Limb (tissue), 2 donors: ENCODE measurements around the gene ABHD16A.

Experiments used
- DNase-seq, 2 donors: peaks; one replicate each; pipeline ENCODE4 v3.0.0-alpha.2; 2016; ENCODE audit errors: extremely low spot score in 2 of 2

ABHD16A gene

DNA sequence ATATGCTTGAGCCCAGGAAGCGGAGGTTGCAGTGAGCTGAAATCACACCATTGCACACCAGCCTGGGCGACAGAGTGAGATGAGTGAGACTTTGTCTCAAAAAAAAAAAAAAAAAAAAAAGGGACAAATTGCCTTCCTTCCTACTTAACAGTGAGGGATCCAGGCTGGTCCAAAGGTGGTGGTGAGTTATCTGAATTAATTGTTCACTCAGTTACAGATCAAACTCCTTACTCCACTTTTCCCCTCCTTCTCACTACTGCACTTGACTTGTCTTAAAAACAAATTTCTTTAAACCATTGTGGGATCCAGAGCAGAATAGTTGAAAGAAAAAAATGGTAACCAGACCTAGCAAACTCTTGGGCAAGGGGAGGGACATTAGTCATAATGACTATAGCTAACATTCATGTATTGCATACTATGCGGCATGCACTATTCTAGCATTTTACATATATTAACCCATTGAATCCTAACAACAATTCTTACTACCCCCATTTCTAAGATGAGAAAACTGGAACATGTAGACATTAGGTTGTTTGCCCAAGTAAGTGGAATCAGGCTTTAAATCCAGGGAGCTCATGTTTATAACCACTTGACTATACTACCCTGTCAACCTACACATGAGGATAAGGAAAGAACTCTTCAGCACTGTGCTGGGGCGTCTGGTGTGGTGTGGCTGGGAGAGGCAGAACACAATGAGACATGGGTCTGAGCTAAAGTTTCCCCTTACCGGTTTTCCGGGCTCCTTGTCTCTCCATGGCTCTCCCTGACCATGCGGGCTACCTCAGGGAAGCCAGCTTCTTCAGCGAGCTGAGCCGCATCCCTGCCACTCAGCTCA lies 39.8 kb downstream of the ABHD16A start:
- no peak for DNase-seq

DNA sequence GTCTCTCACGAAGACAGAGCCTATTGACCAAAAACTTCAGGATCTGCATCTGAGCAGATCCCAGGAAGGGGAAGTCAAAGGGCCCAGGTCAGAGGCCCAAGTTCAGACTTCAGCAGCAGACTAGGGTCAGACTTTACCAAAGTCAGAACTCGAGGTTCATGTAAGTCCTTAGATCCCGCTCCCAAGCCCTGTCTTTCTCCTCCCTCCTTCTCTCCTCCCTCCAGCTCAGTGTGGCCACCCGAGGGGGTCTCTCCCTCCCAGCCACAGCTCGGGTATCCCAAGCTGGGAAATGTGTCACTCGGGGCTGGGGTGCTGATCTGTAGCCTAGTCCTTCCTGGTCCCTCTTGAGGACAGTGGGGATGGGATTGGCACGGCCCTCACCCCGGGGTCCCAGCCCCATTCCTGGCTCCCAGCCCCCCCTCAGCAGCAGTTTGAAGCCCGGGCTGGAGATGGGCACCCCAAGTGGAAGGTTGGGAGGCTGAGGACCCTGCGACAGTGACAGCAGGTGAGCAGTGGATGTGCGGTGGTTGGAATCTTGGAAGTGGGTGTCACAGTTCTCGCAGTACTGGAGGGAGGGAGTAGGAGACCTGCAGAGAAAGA lies 40.9 kb downstream of the ABHD16A start:
- DNase-seq = no peak

DNA sequence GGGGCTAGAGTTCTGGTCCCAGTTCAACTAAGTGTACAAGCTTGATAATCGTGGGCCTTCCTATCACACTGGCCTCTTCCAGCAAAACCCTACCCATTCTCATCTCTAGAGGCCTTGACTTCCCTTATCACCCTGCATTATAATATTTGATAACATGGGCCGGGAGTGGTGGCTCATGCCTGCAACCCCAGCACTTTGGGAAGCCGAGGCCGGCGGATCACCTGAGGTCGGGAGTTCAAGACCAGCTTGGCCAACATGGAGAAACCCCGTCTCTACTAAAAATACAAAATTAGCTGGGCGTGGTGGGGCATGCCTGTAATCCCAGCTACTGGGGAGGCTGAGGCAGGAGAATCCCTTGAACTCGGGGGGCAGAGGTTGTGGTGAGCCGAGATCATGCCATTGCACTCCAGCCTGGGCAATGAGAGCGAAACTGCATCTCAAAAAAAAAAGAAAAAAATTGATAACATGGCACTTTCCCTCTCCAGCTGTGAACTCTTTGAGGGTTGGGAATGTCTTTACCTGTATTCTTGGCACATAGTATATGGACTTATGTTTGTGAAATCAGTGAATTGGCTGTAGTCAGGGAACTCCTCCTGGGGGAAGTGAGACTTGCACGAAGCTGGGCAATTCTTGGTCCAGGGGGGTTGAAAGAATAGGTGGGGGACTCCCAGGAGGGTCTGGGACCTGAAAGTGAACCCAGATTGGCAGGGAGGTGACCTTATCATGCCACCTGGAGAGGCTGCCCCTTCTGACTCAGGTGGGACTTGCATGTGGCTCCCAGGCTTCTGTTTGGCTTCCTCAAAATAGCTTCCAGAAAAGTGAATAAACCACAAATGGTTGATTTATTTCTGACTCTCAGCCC lies 41.6 kb downstream of the ABHD16A start:
- DNase-seq = no peak

DNA sequence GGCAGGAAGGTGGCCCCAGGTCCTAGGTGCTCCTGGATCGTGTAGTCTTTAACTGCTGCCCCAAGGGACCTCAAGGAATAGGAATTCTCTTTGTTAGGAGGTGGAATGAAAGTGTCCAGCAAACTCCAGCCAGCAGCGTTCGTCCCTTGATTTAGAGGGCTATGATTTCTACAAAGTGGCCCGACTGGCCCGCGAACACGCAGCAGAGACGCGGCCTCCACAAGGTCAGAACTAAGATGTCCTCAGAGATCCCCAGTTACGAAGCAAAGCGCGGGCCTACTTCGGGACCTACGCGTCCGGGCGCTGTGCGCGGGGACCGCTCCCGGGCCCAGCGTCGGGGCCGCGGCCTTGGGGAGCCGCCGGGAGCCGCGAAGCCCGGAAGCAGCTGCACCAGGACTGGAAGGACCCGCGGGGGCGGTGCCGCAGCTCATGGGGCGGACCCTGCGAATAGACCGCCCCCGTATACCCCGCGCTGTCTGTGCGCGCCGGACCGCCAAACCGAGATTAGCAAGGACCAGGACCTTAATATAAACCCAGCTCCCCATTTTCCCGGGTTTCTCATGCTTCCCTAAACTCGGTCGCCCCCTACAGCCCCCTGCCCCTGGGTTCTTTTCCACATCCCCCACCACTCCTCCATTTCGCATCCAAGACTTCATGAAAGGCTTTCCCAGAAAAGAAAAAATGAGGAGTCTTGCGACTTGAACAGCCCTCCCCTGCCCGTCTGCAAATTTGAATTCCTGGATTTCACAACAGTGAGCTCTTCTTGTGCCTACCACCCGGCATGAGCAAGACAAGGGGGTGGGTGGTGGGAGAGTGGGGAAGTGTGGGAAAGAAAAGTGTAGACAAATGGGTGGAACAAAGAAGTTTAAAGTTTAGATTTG lies 42.5 kb downstream of the ABHD16A start, which contains the start of gene C6orf47:
Gene C6orf47, minus strand, starts transcription at position 398 of the 881 bp plus-strand sequence. CDS start 831 bp downstream, outside the sequence.
- DNase-seq = peak; percentile 89 to 90

DNA sequence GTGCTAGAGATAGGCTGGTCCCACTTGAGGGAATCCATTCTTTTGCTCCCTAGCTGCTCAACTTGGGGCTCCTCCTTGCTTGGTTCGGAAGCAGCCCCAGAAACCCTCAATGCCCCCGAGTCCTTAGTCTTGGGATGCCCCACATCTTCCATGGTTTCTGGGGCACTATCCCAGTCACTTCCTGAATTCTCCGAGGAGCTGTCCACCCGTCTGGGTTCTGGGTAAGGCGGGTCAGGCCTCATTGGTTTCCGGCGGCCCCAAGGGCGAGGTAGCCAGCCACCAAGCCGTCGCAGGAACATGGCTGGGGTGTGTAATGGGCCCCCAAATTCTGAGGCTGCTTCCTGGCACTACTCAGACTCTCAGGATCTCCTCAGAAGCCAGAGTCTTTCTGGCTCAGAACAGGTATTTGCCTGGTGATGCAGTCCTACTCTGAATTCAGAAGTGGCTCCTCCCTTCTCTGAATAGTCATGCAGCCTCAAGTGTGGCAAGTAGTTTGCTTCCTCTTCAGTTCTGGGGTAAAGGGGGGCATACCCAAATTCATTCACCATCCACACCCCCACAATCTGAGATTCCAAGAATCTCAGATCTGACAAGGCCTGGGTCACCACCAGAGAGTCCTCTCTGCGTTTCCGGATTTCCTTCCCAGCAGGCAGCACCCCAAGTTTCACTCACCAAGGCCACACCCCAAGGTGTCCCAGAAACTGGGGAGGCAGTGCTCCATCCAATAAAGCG lies 43.3 kb downstream of the ABHD16A start:
- no peak for DNase-seq

DNA sequence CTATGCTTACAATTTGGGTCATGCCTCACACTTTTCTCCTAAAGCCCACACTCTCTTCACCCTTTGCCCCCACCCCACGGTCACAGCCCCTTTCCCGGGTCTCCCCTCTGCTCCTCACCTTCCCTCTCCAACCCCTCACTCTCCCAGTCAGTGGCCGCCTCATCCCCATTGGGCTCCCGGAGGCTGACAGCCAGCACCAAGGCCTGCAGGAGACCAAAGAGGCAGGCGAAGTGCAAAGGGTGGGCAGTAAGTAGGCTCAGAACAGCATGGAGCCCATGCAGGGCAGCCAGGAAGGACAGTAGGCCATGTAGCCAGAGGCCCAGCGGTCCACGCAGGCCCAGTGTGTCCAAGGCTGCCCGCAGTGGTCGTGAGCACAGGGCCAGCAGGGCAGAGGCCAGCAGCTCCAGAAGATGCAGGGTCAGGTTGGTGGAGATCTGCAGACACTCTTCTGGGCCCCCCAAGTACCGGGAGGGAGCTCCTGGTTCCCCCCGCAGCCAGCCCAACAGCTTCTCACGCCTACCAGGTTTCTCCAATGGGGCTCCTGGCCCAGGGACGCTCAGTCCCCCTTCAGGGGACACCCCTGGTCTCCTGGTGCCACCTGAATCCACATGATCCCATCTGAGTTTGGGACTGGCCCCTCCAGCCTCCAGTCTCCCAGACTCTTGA lies 44.0 kb downstream of the ABHD16A start:
- no peak for DNase-seq

DNA sequence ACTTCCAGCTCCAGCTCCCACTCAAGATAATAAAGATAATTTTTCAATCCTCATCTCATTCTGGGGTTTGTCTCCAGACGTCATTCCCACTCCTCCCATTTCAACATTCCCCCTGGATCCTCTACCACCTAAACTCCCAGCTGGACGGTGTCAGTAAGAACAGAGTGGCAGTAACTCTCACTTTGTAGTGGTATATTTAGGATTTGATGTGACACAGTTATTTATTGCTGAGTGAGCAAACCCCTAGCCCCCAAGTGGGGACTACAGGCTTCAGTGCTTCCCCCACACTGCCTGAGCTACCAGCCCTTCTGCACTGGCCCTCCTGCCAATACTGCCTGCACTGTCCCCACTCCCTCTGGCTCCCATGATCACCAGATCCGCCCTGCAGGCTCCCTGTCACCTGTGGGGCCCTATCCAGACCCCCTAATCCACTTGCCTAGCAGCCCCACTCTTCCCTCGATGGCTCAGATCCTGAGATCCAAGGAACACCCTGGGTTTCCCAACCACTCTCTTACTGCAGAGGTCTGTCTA lies 44.9 kb downstream of the ABHD16A start:
- no peak for DNase-seq

DNA sequence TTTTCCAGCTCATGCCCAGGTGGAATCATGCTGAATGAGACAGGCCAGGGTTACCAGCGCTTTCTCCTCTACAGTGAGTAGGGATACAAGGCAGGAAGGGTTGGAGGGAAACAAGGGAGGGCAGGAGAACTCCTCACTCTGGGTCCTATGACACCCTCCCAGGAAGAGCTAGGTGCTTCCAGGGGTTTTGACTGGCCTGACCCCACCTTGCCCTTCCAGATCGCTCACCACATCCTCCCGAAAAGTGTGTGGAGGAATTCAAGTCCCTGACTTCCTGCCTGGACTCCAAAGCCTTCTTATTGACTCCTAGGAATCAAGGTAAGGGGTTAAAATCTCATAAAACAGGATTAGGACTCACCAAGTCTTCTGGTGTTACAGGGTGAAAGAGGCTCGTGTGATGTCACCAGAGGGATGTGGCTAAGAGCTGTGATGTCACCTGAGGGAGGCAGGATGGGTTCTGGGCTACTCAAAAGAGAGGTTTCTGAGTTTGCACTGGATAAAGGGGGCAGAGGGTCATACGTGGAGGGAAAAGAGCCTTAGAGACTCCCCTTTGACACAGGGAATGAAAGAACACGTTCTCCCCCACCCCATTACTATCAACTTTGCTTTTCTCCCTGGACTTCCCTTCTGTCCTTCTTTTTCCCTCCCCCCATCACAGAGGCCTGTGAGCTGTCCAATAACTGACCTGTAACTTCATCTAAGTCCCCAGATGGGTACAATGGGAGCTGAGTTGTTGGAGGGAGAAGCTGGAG lies 45.5 kb downstream of the ABHD16A start:
- DNase-seq = no peak

DNA sequence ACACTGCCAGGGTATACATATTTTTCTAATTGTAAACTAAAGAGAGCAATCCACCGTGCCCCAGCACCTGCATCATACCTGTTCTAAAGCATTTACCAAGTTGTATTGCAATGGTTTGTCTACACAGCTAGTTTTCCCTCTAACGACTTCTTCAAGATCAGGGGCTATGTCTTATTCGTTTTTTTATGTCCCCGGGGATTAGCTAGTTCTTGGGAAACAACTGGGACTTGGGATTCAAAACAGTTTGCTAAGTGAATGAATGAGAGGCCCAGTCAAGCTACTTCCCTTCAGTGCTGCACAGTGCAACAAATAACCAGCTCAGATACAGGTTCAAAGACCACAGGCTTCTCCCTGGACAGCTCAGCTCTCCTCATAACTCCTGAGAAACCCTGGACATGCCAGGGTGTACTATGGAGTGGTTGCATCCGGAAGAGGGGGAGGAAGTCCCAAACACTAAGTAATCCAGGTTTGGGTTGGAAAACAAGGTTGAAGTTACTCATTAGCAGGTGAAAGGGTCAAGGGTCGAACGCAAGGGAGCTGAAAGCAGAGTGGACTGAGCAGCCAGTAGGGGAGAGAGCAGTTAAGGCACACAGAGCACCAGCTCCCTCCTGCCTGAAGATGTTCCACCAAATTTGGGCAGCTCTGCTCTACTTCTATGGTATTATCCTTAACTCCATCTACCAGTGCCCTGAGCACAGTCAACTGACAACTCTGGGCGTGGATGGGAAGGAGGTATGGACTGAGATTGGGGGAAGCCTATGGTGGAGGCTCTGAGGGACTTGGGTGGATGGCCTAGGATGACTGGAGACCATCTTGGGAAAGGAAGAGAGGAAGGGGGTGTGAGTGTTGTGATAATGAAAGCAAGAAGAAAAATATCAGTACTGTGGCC lies 47.5 kb downstream of the ABHD16A start, which contains the start of gene APOM:
Gene APOM, plus strand, starts transcription at position 546 of the 889 bp plus-strand sequence. Its CDS starts 73 bp downstream, at position 619.
- no peak for DNase-seq

DNA sequence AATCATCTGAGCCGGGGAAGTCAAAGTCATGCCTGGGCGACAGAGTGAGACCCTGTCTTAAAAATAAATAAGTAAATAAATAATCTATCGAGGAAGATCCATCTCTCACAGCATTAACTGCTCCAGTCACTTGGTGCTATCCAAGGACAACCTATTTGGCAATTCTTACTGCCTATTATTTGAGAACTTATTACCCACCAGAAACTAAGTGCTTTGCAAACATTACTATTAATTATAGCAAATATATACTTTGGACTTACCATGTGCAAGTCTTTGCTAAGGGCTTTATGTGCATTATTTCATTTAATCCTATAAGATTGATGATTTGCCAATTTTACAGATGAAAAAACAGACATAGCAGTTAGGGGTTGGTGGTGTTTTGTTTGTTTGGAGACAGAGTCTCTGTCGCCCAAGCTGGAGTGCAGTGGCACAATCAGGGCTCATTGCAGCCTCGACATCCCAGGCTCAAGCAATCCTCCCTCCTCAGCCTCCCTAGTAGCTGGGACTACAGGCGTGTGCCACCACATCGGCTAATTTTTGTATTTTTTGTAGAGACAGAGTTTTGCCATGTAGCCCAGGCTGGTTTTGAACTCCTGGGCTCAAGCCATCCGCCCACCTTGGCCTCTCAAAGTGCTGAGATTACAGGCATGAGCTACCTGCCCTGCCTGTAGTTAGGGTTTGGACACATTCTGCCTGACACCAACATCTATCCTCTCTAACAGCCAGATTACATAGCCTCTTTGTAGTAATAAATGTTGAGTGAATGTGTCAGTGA lies 48.4 kb downstream of the ABHD16A start:
- no peak for DNase-seq

DNA sequence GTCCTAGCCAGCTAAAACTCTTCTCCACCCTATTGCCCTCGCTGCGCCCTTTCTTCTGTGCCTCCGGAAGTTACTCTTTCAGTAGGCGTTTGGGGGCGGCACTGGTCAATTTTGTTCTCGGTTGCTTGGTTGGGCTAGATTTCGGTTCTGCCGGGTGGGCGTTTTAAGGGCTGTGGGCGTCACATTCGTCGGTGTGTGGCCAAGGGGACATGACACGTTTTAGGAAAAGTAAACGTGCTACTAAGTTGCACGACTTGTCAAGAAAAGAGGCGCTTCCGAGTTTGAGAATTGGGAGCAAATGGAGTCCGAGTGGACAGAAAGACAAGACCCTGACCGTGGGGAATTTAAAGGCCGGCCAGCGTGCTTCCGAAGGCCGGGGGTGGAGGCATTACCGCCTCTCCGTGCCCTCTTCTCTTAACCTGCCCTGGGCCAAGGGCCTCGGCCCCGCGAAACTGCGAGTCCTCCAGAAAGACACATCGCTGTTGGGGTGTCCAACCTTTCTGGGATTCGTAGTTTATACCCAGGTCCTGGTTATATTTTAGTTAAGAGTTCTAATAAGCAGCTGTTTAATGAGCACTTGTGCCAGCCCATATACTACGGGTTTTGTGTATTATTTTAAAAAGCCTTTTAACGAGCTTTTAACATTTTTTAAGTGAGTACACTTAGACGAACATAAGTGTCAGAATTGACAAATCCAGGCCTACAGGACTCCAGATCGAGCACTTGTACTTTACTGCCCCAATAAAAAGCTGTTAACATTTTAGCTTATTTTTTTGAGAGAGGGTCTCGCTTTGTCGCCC lies 50.0 kb downstream of the ABHD16A start:
- DNase-seq = no peak

DNA sequence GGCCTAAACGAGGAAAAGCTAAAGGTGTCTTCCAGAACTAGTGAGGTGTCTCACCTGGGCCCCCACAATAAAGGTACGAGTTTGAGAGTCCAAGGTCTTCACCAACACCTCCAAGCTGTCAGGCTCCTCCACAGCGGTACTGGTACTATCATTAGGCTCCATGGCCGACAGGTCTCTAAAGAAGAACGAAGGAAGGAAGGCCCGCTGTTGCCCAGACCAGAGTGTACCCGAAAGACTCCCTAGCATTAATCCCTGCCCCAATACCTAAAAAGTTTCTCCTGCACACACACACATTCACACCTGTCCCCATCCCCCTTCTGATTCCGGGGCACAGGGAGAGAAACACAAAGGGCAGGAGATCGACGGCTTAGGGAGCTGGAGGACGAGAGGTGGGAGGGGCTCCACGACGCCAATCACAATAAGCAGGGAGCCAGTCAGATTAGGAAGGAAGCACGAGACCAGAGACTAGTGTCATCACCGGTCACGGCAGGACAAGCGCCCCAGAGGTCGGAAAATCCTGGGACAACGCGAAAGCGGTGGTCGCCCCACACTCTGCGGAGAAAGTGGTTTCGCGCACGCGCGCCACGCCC lies 51.4 kb downstream of the ABHD16A start:
- DNase-seq = peak in 1 of 2 donors; percentile 58

DNA sequence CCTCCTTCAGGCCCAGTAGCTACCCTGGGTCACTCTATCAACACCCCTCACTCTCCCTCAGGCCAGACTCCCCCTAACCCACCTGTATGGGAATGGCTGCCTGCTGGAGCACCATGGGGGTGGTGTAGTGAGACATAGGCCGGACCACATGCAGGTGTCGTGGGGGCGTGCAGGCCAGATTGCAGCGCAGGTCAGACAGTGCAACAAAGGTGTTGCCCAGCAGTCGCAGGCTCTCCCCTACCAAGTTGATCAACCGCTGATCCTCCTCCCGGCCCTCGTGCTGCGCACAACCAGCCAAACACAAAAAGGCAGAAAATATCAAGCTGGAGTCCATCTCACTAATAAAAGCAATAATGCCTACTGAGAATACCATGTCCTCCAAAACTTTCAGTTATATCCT lies 57.8 kb downstream of the ABHD16A start:
- no peak for DNase-seq

DNA sequence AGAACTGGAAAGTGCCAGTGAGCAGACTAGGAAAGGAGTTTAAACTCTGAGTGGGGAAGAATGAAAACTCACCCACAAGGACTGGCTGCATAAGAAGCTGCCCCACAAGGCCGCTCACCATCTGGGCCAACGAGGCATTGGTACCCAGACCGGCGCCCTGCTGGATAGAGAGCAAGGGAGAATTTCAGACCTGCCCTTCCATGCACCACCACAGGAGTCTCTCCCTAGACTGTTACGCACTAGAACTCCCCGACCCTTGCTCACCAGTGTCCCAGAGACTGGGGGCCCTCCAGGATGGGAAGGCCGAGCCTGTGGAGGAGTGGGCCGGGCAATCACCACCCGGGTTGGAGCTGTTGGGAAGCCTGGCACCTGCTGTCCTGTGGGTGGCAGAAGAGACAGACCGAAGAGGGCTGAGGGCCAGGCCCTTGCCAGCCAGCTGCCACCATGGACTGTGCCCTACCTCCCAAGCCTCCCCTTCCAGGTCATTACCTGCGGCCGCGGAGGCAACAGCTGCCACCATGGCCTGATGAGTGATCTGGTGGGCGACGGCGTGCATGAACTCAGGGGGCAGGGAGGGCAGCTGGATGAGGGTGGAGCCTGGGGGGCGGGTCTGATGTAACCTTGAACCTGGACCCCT lies 59.2 kb downstream of the ABHD16A start:
- no peak for DNase-seq
